Activated T-helper 2 cell treated with anti-CD3 and anti-CD28 coated beads, Interferon-gamma antibody, Interleukin-2, Interleukin-4, amounts not matched to agents 10 μg/mL and 5 μg/mL and 100 μg/mL, durations not matched to agents 14 hours and 24 hours and 36 hours (primary cell): Measurements from ENCODE around the gene ARHGAP10. TPM values are rescaled to one million over a fixed set of nuclear protein-coding genes. Genes with fewer than 3 reads are reported as not detected.

ENCODE experiments used
- DNase-seq: peaks from one replicate; pipeline ENCODE4 v3.0.0; 2021; ENCODE audit warnings: low spot score
- H3K27ac Mint-ChIP-seq: one replicate; pipeline ENCODE4 v1.8.0; 2021; ENCODE audit warnings: mixed read lengths
- H3K27me3 Mint-ChIP-seq: one replicate; pipeline ENCODE4 v1.8.0; 2021; ENCODE audit warnings: low read depth, mixed read lengths
- H3K36me3 Mint-ChIP-seq: one replicate; pipeline ENCODE4 v1.8.0; 2021; ENCODE audit warnings: low read depth, mixed read lengths
- H3K4me1 Mint-ChIP-seq: one replicate; pipeline ENCODE4 v1.8.0; 2021; ENCODE audit warnings: low read depth, mixed read lengths
- H3K4me3 Mint-ChIP-seq: one replicate; pipeline ENCODE4 v1.8.0; 2021; ENCODE audit warnings: low read depth, mild to moderate bottlenecking, moderate library complexity, mixed read lengths
- H3K9me3 Mint-ChIP-seq: one replicate; pipeline ENCODE4 v1.8.0; 2021; ENCODE audit warnings: mixed read lengths
- intact Hi-C: fragments of 100-400 bp; cut with micrococcal nuclease; formaldehyde crosslinking; loops from one replicate; pipeline ENCODE4 v1.15.1; 2023
- total RNA-seq: library from RNA; stranded (reverse); gene quantifications from 2 replicates; pipeline ENCODE4 v1.2.3, GENCODE V29; 2022

ARHGAP10 gene, protein sequence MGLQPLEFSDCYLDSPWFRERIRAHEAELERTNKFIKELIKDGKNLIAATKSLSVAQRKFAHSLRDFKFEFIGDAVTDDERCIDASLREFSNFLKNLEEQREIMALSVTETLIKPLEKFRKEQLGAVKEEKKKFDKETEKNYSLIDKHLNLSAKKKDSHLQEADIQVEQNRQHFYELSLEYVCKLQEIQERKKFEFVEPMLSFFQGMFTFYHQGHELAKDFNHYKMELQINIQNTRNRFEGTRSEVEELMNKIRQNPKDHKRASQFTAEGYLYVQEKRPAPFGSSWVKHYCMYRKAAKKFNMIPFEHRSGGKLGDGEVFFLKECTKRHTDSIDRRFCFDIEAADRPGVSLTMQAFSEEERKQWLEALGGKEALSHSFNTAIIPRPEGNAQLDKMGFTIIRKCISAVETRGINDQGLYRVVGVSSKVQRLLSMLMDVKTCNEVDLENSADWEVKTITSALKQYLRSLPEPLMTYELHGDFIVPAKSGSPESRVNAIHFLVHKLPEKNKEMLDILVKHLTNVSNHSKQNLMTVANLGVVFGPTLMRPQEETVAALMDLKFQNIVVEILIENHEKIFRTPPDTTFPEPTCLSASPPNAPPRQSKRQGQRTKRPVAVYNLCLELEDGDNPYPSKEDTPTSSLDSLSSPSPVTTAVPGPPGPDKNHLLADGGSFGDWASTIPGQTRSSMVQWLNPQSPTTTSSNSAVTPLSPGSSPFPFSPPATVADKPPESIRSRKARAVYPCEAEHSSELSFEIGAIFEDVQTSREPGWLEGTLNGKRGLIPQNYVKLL
- total RNA-seq = 18.5 TPM in 2 replicates

- peaks cover 2% of the 10 kb centered on the region for H3K36me3 Mint-ChIP-seq
- peak within 1 kb of the TSS; percentile 96 for H3K4me3 Mint-ChIP-seq
- H3K27me3 Mint-ChIP-seq = peaks cover 18% of the 10 kb centered on the region
- H3K9me3 Mint-ChIP-seq = no peaks in the 10 kb centered on the region
- DNase-seq = peak; percentile 59
- intact Hi-C loops = loop anchor here (1.0 to 5.0 kb wide), 3 partner anchors 115 to 134 kb away; partner anchors contain the start of gene TMEM184C
- peaks cover 44% of the 10 kb centered on the region for H3K4me1 Mint-ChIP-seq
- peak within 1 kb of the TSS; percentile 91 for H3K27ac Mint-ChIP-seq
These were observed at the start of gene ARHGAP10 for GRCh38 chr4:147731580-147732517. ARHGAP10 (plus strand) TSS chr4:147732088; CDS start chr4:147732302, 214 bp downstream.

DNA sequence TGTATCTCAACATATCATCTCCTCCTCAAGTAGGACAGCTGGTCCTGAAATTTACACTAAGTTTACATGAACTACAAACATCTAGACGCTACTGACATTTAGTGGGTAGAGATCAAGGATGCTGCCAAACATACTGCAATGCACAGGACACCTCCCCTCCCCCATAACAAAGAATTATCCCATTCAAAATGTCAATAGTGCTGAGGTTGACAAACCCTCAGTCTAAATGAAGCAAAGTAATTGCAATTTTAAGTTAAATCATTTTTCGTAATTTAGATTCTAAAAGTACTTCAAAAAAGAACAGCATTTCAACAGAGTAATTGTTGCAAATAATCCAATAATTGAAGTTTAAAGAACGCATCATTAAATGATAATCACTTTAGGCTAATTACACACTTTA, 49.1 kb upstream of the ARHGAP10 start:
- H3K27ac Mint-ChIP-seq = peak overlapping the region; percentile 93
- H3K36me3 Mint-ChIP-seq = peaks cover 16% of the 10 kb centered on the region
- DNase-seq = no peak
- H3K9me3 Mint-ChIP-seq = no peaks in the 10 kb centered on the region
- H3K4me1 Mint-ChIP-seq = peaks cover 24% of the 10 kb centered on the region
- intact Hi-C loops = loop anchor here (5.0 to 10.0 kb wide), 2 partner anchors 260 to 762 kb away; partner anchors contain the start of gene NR3C2
- H3K27me3 Mint-ChIP-seq = peaks cover 3% of the 10 kb centered on the region
- peak overlapping the region; percentile 93 for H3K4me3 Mint-ChIP-seq

GRCh38 chr4:147683188-147683591, 48.7 kb upstream of the ARHGAP10 start:
- Mint-ChIP-seq H3K4me1 (peaks cover 24% of the 10 kb centered on the region), H3K27ac (peak overlapping the region; percentile 93), H3K4me3 (peak overlapping the region; percentile 93), H3K9me3 (no peaks in the 10 kb centered on the region), H3K27me3 (peaks cover 3% of the 10 kb centered on the region), H3K36me3 (peaks cover 12% of the 10 kb centered on the region)
- DNase-seq = no peak
- intact Hi-C loops = loop anchor here (5.0 to 10.0 kb wide), 2 partner anchors 259 to 762 kb away; partner anchors contain the start of gene NR3C2

GRCh38 chr4:147683717-147684700, 47.9 kb upstream of the ARHGAP10 start, which contains the start of gene PRMT9:
PRMT9 (minus strand) TSS chr4:147684163; CDS start chr4:147683987, 176 bp downstream.
- Mint-ChIP-seq H3K4me1 (peaks cover 26% of the 10 kb centered on the region), H3K36me3 (peaks cover 6% of the 10 kb centered on the region), H3K9me3 (no peaks in the 10 kb centered on the region), H3K4me3 (peak within 1 kb of the TSS; percentile 93), H3K27ac (peak within 1 kb of the TSS; percentile 93), H3K27me3 (peaks cover 3% of the 10 kb centered on the region)
- peak; percentile 84 for DNase-seq
- intact Hi-C loops = loop anchor here (1.0 to 10.0 kb wide), 5 partner anchors 51 to 761 kb away; partner anchors contain the start of genes NR3C2 and TMEM184C

DNA sequence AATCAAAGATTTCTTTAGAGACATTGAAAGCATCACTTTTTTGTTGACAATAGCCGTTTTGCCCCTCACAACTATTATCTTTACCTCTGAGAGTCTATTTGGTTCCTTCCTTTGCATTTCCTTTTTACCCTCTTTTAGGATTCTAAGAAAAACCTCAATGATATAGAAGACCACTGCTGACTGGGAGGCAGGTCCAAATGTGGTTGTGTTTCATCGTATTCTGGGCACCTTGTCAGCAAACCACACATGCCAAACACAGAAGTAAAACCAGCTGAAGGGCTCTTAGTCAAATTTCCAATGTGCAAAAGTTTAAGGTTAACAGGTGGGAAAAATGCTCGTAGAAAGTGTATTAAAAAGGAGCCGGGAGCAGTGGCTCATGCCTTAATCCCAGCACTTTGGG, 42.8 kb upstream of the ARHGAP10 start:
- Mint-ChIP-seq H3K4me3 (no peak overlapping the region), H3K36me3 (no peaks in the 10 kb centered on the region), H3K27me3 (peaks cover 9% of the 10 kb centered on the region), H3K4me1 (peaks cover 17% of the 10 kb centered on the region), H3K27ac (no peak overlapping the region), H3K9me3 (no peaks in the 10 kb centered on the region)
- no peak for DNase-seq
- intact Hi-C loops = loop anchor here (10.0 kb wide), 1 partner anchor 756 kb away; the partner anchor contains the start of gene NR3C2

- H3K27ac Mint-ChIP-seq = no peak overlapping the region
- no peak overlapping the region for H3K4me3 Mint-ChIP-seq
- H3K36me3 Mint-ChIP-seq = no peaks in the 10 kb centered on the region
- peaks cover 9% of the 10 kb centered on the region for H3K4me1 Mint-ChIP-seq
- intact Hi-C loops = no loop called here
- DNase-seq = no peak
- peaks cover 17% of the 10 kb centered on the region for H3K27me3 Mint-ChIP-seq
- no peaks in the 10 kb centered on the region for H3K9me3 Mint-ChIP-seq
These were observed 40.1 kb upstream of the ARHGAP10 start for GRCh38 chr4:147691820-147692219.

DNA sequence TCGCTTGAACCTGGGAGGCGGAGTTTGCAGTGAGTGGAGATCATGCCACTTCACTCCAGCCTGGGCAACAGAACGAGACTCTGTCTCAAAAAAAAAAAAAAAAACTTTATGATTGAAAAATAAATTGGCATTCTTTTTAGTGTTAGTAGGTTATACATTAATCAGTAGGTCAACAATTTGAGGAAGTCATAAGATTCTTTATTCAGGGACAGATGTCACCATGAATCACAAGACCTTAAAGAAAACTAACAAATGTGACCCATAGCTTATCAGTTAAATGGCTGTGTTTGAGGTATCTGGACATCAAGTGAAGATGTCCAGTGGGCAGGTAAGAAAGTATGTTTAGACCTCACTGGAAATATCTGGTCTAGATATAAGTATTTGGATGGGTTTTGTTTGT, 38.7 kb upstream of the ARHGAP10 start:
- H3K27ac Mint-ChIP-seq = no peak overlapping the region
- no peak for DNase-seq
- H3K27me3 Mint-ChIP-seq = peaks cover 25% of the 10 kb centered on the region
- peaks cover 9% of the 10 kb centered on the region for H3K4me1 Mint-ChIP-seq
- no peak overlapping the region for H3K4me3 Mint-ChIP-seq
- H3K9me3 Mint-ChIP-seq = no peaks in the 10 kb centered on the region
- no peaks in the 10 kb centered on the region for H3K36me3 Mint-ChIP-seq
- intact Hi-C loops = no loop called here

DNA sequence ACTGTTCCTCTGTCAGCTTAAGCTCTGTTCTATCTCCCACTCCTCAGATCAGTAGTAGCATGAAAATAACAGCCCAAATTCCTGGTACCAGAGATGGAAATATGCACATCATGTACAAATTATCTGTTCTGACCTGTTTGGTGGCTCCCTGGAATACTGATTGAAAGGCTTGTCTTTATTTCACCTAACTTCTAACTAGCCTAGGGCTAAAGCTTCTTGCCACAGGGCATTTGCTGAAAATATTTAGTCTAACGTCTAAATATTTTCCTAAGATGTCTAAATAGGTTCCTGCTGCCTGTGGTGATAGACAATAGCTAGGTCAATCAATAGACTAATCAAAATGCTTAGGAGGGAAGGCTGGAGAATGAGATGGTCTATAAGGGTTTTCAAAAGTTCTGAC, 35.0 kb upstream of the ARHGAP10 start:
- no peak for DNase-seq
- Mint-ChIP-seq H3K27ac (no peak overlapping the region), H3K4me1 (no peaks in the 10 kb centered on the region), H3K4me3 (no peak overlapping the region), H3K36me3 (no peaks in the 10 kb centered on the region), H3K9me3 (no peaks in the 10 kb centered on the region), H3K27me3 (peaks cover 25% of the 10 kb centered on the region)
- intact Hi-C loops = no loop called here

DNA sequence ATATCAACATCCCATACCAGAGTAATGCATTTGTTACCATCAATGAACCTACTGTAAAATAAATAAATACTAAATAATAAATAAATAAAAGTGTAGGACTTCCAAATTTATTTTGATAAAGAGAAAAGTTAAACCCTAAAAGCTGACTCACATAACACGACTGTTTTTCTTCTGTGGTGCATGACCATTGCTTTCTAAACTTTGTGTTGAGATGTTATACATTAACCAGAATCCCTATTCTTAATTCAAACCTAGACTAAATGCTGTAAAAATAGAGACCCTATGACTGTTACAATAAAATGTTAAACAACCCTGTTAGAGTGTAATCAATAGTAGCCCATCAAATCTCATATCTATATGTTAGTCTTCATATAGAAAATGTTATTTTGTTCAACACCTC, 27.0 kb upstream of the ARHGAP10 start:
- peaks cover 8% of the 10 kb centered on the region for H3K4me1 Mint-ChIP-seq
- peaks cover 10% of the 10 kb centered on the region for H3K27me3 Mint-ChIP-seq

GRCh38 chr4:147707892-147708672, 23.8 kb upstream of the ARHGAP10 start:
- no peak for DNase-seq
- Mint-ChIP-seq H3K9me3 (no peaks in the 10 kb centered on the region), H3K27me3 (peaks cover 6% of the 10 kb centered on the region), H3K4me3 (no peak overlapping the region), H3K27ac (no peak overlapping the region), H3K36me3 (no peaks in the 10 kb centered on the region), H3K4me1 (peaks cover 8% of the 10 kb centered on the region)
- intact Hi-C loops = loop anchor here (1.0 to 10.0 kb wide), 3 partner anchors 86 to 193 kb away; no protein-coding TSS in a partner anchor

More for the DNA sequence above, 27.0 kb upstream of the ARHGAP10 start:
- no peak for DNase-seq
- no peak overlapping the region for H3K27ac Mint-ChIP-seq
- no peaks in the 10 kb centered on the region for H3K36me3 Mint-ChIP-seq
- H3K9me3 Mint-ChIP-seq = no peaks in the 10 kb centered on the region
- H3K4me3 Mint-ChIP-seq = no peak overlapping the region
- intact Hi-C loops = loop anchor here (10.0 kb wide), 1 partner anchor 190 kb away; no protein-coding TSS in a partner anchor
